BJ (cell line): ENCODE data around the gene UCK2. TPM values are rescaled to one million over a fixed set of nuclear protein-coding genes. Genes with fewer than 3 reads are reported as not detected.

Source experiments
- CTCF ChIA-PET: fragments of 350-600 bp; formaldehyde crosslinking; extraction: SDS; loops from one replicate; lab custom pipeline; 2021; ENCODE audit warnings: antibody characterized with exemption, inconsistent platforms; lab: Yijun Ruan, JAX
- POLR2A ChIA-PET: fragments of 300-600 bp; sonication (Branson Sonifier 250); formaldehyde crosslinking; extraction: SDS; loops from one replicate; lab custom pipeline; 2021; ENCODE audit warnings: antibody characterized with exemption; lab: Charles Lee
- DNase-seq: peaks from one replicate; pipeline ENCODE4 v3.0.0-alpha.2; 2011; ENCODE audit warnings: low read depth
- H3K27me3 ChIP-seq: 2 replicates; pipeline ENCODE4 v1.6.0; 2011; ENCODE audit warnings: low read length; ENCODE audit not compliant: control insufficient read depth, insufficient read depth
- H3K36me3 ChIP-seq: 2 replicates; pipeline ENCODE4 v1.5.1; 2011; ENCODE audit warnings: low read length; ENCODE audit not compliant: control insufficient read depth, insufficient read depth
- H3K4me3 ChIP-seq: 2 replicates; pipeline ENCODE4 v1.5.1; 2011; ENCODE audit warnings: low read depth, mild to moderate bottlenecking, control low read depth, low read length
- polyA plus RNA-seq: library from polyadenylated mRNA; depleted of rRNA; stranded (reverse); fragments of >200 nt; gene quantifications from 2 replicates; pipeline ENCODE4 v1.2.3, GENCODE V29; 2011
- TF ChIP-seq, protein P1 (sequence below): IDR thresholded peaks from 2 replicates; pipeline ENCODE4 v1.5.1; 2011; ENCODE audit warnings: low read depth, mild to moderate bottlenecking, control low read depth, inconsistent platforms, low read length, moderate library complexity; ENCODE audit not compliant: insufficient read depth

The UCK2 gene
- polyA plus RNA-seq, 1 experiment = 57.7 TPM

DNA sequence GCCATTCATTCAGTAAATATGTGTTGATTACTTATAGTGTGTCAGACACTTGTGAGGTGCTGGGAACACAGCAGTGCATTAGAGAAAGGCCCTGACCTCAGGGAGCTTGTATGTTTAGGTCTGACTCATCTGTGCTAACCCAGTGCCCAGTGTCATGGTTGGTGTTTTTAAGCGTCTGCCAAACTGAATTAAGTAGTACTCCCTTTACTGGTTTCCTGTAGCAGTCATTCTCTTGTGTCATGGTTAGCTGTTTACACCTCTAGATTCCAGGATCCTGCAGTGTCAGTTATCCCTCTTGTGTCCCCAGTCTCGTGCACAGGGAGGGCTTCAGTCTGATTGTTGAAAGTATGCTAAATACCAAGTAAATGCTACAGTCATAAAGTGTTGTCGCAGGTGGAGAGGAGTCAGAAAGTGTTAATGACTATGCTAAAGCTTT is 14.2 kb downstream of the UCK2 start:
- H3K4me3 ChIP-seq = no peak overlapping the region
- TF ChIP-seq, protein P1, sequence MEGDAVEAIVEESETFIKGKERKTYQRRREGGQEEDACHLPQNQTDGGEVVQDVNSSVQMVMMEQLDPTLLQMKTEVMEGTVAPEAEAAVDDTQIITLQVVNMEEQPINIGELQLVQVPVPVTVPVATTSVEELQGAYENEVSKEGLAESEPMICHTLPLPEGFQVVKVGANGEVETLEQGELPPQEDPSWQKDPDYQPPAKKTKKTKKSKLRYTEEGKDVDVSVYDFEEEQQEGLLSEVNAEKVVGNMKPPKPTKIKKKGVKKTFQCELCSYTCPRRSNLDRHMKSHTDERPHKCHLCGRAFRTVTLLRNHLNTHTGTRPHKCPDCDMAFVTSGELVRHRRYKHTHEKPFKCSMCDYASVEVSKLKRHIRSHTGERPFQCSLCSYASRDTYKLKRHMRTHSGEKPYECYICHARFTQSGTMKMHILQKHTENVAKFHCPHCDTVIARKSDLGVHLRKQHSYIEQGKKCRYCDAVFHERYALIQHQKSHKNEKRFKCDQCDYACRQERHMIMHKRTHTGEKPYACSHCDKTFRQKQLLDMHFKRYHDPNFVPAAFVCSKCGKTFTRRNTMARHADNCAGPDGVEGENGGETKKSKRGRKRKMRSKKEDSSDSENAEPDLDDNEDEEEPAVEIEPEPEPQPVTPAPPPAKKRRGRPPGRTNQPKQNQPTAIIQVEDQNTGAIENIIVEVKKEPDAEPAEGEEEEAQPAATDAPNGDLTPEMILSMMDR = no peak
- no peak for DNase-seq
- no peaks in the 10 kb centered on the region for H3K27me3 ChIP-seq
- CTCF ChIA-PET = interaction anchor here (1.6 kb wide), 1 partner anchor 72 kb away, joined by 5 read pairs; no protein-coding TSS in a partner anchor
- H3K36me3 ChIP-seq = no peaks in the 10 kb centered on the region
- POLR2A ChIA-PET = no interaction called here

DNA sequence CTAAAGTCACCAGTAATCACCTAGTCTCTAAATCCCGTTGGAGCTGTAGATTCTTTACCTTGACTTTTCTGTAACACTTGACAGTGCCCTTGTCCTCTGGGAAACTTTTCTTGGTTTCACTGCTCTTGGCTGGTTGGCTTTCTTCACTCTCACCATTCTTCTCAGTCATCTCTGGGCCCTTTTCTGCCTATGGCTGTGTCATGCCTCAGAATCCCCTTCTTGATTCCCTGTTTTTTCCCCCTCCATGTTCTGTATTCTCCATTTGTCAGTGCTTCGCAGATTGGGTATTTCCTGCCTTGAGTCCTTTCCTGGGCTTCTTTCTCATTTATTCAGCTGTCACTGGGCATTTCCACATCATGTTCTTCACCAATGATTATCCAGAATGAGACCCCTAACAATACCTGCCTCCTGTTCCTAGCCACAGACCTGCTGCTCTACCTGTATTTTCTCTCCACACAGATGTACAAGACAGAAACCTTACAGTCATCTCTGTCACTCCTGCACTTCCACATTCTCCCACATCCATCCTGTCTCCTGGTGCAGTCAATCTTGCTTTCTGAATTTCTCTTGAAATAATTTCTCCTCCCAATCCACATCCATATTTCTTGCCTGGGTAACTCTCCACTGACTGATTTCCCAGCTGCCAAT is 14.7 kb downstream of the UCK2 start:
- POLR2A ChIA-PET = no interaction called here
- no peaks in the 10 kb centered on the region for H3K36me3 ChIP-seq
- no peak for DNase-seq
- H3K4me3 ChIP-seq = no peak overlapping the region
- H3K27me3 ChIP-seq = no peaks in the 10 kb centered on the region
- CTCF ChIA-PET = interaction anchor here (1.6 kb wide), 1 partner anchor 72 kb away, joined by 5 read pairs; no protein-coding TSS in a partner anchor
- TF ChIP-seq, protein P1 = no peak

DNA sequence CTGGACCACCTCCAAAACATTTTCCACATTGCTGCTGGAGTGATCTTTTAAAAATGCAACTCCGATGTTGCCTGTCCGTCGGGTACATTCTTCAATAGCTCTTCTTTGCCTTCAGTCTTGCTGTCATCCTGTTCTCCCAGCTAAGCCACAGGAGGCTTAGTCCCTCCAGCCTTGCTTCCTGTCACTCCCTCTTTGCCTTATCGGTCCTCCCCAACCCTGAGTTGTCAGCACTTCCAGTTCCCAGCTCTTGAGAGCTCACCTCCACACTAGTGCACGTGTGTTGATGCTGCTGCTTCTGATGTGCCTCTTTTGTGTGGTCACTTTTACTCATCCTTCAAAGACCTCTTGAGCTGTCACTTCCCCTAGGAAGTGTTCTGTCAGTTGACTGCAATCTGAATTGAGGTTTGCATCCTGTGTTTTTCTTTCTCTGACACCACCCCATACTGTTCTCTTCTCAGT is 15.3 kb downstream of the UCK2 start:
- TF ChIP-seq, protein P1 = no peak
- no peaks in the 10 kb centered on the region for H3K27me3 ChIP-seq
- no peaks in the 10 kb centered on the region for H3K36me3 ChIP-seq
- DNase-seq = no peak
- no peak overlapping the region for H3K4me3 ChIP-seq
- ChIA-PET POLR2A (no interaction called here), CTCF (interaction anchor here (0.6 to 1.6 kb wide), 2 partner anchors 29 to 71 kb away, joined by 4 to 5 read pairs; no protein-coding TSS in a partner anchor)

DNA sequence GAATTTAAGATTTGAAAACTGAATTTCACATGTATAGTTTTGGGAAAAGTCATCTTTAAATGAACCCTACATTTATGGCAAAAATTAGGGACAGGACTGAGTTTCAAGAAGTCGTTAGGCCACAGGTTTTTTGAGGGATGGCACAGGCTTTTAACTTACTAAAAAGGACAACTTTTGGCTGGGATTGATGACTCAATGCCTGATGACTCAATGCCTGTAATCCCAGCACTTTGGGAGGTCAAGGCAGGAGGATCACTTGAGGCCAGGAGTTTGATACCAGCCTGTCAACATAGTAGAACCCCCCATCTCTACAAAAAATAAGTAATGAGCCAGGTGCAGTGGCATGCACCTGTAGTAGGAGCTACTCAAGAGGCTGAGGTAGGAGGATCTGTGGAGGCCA is 15.9 kb downstream of the UCK2 start:
- no peaks in the 10 kb centered on the region for H3K27me3 ChIP-seq
- POLR2A ChIA-PET = no interaction called here
- no peaks in the 10 kb centered on the region for H3K36me3 ChIP-seq
- no peak overlapping the region for H3K4me3 ChIP-seq
- CTCF ChIA-PET = interaction anchor here (0.6 to 1.6 kb wide), 2 partner anchors 28 to 71 kb away, joined by 4 to 5 read pairs; no protein-coding TSS in a partner anchor
- TF ChIP-seq, protein P1 = no peak
- no peak for DNase-seq

DNA sequence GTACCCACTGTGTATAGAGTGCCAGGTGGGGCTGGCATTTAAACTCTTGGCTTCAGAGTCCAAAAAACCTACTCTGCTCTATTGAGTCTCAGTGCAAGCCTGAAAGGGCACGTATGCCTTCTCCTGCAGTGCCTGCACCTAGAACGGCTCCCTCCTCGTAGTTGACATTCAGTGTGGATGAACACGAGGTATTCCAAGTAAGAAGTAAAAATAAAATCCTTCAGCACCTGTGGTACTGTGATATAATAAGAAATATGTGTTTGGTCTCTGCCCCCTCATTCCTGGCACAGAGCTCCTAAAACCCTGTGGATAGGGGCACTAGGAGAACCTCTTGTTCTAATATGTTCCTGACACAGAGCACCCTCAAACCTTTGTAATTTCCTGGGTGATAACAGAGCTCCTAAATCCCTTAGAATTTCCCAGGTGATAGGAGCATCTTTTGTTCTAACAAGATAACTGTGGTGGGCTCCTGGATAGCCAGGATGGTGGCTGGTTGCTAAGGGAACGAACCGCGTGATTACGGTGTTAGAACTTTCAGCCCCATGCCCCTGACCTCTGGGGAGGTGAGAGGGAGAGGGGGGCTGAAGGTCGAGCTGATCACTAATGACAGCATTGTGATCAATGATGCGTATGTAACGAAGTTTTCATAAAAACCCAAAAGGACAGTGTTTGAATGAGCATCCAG is 16.8 kb downstream of the UCK2 start:
- ChIA-PET CTCF (interaction anchor here (0.6 to 1.4 kb wide), 3 partner anchors 13 to 46 kb away, joined by 3 to 5 read pairs (median 4); no protein-coding TSS in a partner anchor), POLR2A (no interaction called here)
- TF ChIP-seq, protein P1 = no peak
- no peak for DNase-seq
- H3K4me3 ChIP-seq = no peak overlapping the region
- no peaks in the 10 kb centered on the region for H3K27me3 ChIP-seq
- no peaks in the 10 kb centered on the region for H3K36me3 ChIP-seq
